NCI-H345 treated with DMSO at 0.1 percent for 48 hours (cell line): Measurements from ENCODE around the gene TCTN3.
"Not testable (repeated sequence)": the region's sequence is repeated elsewhere in the genome, so short reads cannot be mapped to it uniquely, and the experiment has no call there.

Experiments
- DNase-seq: peaks from one replicate; lab custom pipeline; 2025; ENCODE audit not compliant: unreplicated experiment; lab: John Stamatoyannopoulos, UW

Gene TCTN3

DNA sequence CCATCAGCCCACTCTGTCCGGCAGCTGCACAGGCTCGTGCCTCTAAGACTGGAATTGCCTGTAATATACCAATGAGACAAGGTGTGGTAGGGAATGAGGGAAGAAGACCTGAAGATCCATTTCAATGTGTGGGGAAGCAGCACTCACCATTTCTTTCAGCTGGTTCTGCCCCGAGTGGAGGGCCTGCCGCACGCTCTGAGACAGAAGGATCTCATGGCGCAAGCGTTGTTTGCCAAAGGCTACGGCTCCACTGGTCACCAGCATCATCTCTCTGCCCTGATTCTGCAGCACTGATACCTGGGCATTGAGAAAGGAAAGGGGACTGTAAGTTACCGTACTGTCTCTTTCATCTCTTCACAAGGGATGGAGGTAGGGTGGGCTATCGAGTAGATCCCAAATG is 56.6 kb downstream of the TCTN3 start:
- no peak for DNase-seq

DNA sequence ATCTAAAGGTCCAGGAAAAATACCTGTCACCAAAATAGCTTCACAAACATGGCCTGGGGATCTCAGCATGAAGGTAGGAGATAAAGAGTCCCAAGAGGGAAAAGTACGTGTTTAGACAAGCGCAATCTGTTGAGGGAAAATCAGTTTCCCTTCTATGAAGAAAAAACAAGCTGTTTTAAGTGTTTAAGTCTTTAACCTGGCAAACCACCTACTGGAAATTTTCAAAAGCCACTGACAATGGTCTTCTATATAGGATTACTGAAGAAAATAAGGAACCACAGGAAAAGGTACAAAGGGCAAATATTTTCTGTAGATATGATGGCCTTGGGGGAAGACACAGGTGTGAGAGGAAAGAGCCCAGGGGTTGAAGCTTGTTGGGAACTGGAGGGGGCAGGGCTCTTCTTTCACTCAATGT is 58.4 kb downstream of the TCTN3 start:
- no peak for DNase-seq

DNA sequence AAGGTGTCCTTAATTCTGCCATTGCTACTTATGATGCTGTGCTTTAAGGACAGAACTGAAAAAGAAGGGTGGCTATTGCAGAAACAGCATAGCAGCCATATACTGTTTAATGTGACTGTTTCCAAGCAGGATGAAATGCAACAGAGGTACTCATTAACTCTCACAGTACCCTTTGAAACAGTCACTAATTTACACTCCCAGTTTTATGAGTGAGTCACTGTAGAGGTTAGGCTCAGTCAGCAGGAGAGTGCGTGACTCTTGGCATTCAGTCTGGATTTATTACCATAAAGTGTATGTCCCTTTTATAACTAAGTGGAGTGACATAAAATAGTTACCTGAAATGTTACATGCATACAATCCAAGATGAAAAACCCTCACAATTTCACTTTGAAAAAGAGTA is 64.9 kb downstream of the TCTN3 start:
- DNase-seq, result no peak

DNA sequence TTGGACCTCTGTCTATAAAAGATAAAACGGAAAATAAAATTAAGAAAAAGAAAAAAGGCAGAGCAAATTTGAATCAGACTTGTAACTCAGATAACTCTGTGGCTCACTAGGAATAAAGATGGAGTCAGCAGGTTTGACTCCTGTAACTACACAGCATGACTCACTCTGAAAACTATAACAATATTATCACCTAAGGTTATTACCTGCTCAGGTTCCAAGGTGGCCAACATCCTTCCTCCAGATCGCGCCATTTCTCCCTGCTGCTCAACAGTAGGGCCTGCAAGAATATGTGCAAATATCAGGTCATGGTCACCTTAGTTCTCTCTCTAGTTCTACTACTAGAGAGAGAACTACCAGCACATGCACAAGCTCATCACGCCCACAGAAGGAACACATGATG is 67.2 kb downstream of the TCTN3 start:
- DNase-seq, result no peak

DNA sequence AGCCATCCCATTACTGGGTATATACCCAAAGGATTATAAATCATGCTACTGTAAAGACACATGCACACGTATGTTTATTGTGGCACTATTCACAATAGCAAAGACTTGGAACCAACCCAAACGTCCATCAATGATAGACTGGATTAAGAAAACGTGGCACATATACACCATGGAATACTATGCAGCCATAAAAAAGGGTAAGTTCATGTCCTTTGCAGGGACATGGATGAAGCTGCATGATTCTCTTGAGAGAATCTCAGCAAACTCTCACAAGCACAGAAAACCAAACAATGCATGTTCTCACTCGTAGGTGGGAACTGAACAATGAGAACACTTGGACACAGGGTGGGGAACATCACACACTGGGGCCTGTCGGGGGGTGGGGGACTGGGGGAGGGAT is 73.3 kb downstream of the TCTN3 start:
- not testable (repeated sequence) for DNase-seq

DNA sequence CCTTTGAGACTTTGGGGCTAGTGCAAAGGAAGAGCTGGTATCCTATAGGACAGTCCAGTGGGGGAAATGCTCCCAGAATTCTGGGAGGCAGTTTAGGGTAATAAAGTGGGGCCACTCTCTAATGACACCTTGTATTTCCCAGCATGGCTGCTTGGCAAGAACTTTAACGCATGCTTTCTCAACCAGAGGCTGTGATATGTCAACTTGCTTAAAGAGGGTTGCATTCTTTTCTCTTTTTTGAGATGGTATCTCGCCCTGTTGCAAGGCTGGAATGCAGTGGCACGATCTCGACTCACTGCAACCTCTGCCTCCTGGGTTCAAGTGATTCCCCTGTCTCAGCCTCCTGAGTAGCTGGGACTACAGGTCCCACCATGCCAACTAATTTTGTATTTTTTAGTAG is 75.6 kb downstream of the TCTN3 start:
- no peak for DNase-seq

DNA sequence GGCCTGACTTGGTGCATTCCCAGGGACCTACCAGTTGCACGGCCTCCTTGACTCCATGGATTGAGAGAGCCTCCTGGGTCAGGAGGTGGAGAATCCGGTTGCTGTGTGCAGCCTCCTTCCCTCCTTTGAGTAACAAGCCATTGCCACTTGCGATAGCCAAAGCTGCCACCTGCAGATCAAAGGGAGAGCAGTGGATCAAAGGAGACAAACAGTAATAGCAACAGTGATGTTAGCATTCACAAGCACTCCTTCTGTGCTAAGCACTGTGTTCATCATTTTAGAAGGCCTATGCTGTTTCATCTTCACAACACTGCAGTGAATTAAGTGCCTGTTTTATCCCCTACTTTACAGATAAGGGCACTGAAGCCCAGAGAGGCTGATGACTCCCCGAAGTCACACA is 77.3 kb downstream of the TCTN3 start:
- DNase-seq, result no peak
